Lower lobe of right lung (tissue), 2 donors: ENCODE results near the gene IMMT. TPM values are rescaled to one million over a fixed set of nuclear protein-coding genes. Genes with fewer than 3 reads are reported as not detected.

Experiments
- ATAC-seq, 2 donors: fragments of 200-7000 bp; cut with Tn5 transposase; one replicate each; pipeline ENCODE4 v1.9.1; 2020 to 2022; ENCODE audit warnings: mild to moderate bottlenecking in 2 of 2, moderate library complexity in 2 of 2
- DNase-seq: peaks from one replicate; pipeline ENCODE4 v3.0.0-alpha.2; 2020
- H3K27ac ChIP-seq: fragments of 200-600 bp; one replicate; pipeline ENCODE4 v1.8.0; 2022
- H3K27me3 ChIP-seq: fragments of 200-600 bp; one replicate; pipeline ENCODE4 v1.8.0; 2022; ENCODE audit warnings: low read depth
- H3K36me3 ChIP-seq: fragments of 200-600 bp; one replicate; pipeline ENCODE4 v1.8.0; 2022; ENCODE audit warnings: mild to moderate bottlenecking
- H3K4me1 ChIP-seq: fragments of 200-600 bp; one replicate; pipeline ENCODE4 v1.8.0; 2022
- H3K4me3 ChIP-seq: fragments of 200-600 bp; one replicate; pipeline ENCODE4 v1.8.0; 2022; ENCODE audit warnings: mild to moderate bottlenecking
- H3K9me3 ChIP-seq: fragments of 200-600 bp; one replicate; pipeline ENCODE4 v1.8.0; 2022
- CTCF ChIP-seq: fragments of 200-600 bp; IDR thresholded peaks from one replicate; pipeline ENCODE4 v1.8.0; 2022; ENCODE audit warnings: antibody characterized with exemption, mild to moderate bottlenecking
- intact Hi-C: fragments of 100-400 bp; cut with DNase I; formaldehyde crosslinking; loops from one replicate; pipeline ENCODE4 v1.11.0; 2022
- total RNA-seq: library from RNA; stranded (reverse); fragmentation: NEBNext Ultra II Directional; extraction: Animal tissue kit (Norgen Biotek cat#: 25700); gene quantifications from one replicate; pipeline ENCODE4 v1.2.1, GENCODE V29; 2021
- donor health status: DM: no; HTN: yes; CAD: no; lungs with severe emphysema.

The IMMT gene
- total RNA-seq, 1 donor from 2014 or later: 58.0 TPM

GRCh38 chr2:86171295-86171694, 24.0 kb downstream of the IMMT start:
- Histone ChIP-seq H3K4me1 (peaks cover 12% of the 10 kb centered on the region), H3K27me3 (no peaks in the 10 kb centered on the region), H3K4me3 (no peak overlapping the region), H3K27ac (no peak overlapping the region), H3K9me3 (no peaks in the 10 kb centered on the region), H3K36me3 (peaks cover 87% of the 10 kb centered on the region)
- TF ChIP-seq CTCF: no peak
- no peak for ATAC-seq
- DNase-seq: no peak
- intact Hi-C loops: no loop called here

- DNase-seq (no peak), ATAC-seq (no peak)
- intact Hi-C loops: no loop called here
- Histone ChIP-seq H3K9me3 (no peaks in the 10 kb centered on the region), H3K4me3 (no peak overlapping the region), H3K27me3 (no peaks in the 10 kb centered on the region), H3K4me1 (peaks cover 8% of the 10 kb centered on the region), H3K27ac (no peak overlapping the region), H3K36me3 (peaks cover 87% of the 10 kb centered on the region)
- no peak for TF ChIP-seq CTCF
Observed at GRCh38 chr2:86170449-86170848, 24.8 kb downstream of the IMMT start.

GRCh38 chr2:86160156-86160952, 34.9 kb downstream of the IMMT start:
- Histone ChIP-seq H3K9me3 (no peaks in the 10 kb centered on the region), H3K36me3 (peaks cover 98% of the 10 kb centered on the region), H3K27ac (no peak overlapping the region), H3K4me1 (no peaks in the 10 kb centered on the region), H3K4me3 (no peak overlapping the region), H3K27me3 (no peaks in the 10 kb centered on the region)
- DNase-seq (no peak), ATAC-seq (no peak)
- intact Hi-C loops: no loop called here
- no peak for TF ChIP-seq CTCF

- Histone ChIP-seq H3K27me3 (no peaks in the 10 kb centered on the region), H3K4me3 (no peak overlapping the region), H3K36me3 (peaks cover 98% of the 10 kb centered on the region), H3K4me1 (no peaks in the 10 kb centered on the region), H3K27ac (no peak overlapping the region), H3K9me3 (no peaks in the 10 kb centered on the region)
- intact Hi-C loops: no loop called here
- no peak for ATAC-seq
- no peak for DNase-seq
- no peak for TF ChIP-seq CTCF
Observed at GRCh38 chr2:86158286-86158685, 37.0 kb downstream of the IMMT start.

- H3K4me3 ChIP-seq: no peak overlapping the region
- peaks cover 95% of the 10 kb centered on the region for H3K36me3 ChIP-seq
- no peaks in the 10 kb centered on the region for H3K27me3 ChIP-seq
- no peaks in the 10 kb centered on the region for H3K9me3 ChIP-seq
- no peak overlapping the region for H3K27ac ChIP-seq
- DNase-seq (no peak), ATAC-seq (no peak)
- intact Hi-C loops: no loop called here
- H3K4me1 ChIP-seq: no peaks in the 10 kb centered on the region
- no peak for TF ChIP-seq CTCF
Observed at GRCh38 chr2:86157009-86157556, 38.2 kb downstream of the IMMT start.
